HG02678 (cell line): ENCODE results near the gene CEP152.
"Not testable (repeated sequence)": the region's sequence is repeated elsewhere in the genome, so short reads cannot be mapped to it uniquely, and the experiment has no call there.

ENCODE experiments used
- ATAC-seq: cut with Tn5 transposase; IDR thresholded peaks from one replicate; pipeline ENCODE4 v1.9.1; 2021; ENCODE audit warnings: mild to moderate bottlenecking, moderate library complexity; ENCODE audit not compliant: unreplicated experiment

The CEP152 gene, protein sequence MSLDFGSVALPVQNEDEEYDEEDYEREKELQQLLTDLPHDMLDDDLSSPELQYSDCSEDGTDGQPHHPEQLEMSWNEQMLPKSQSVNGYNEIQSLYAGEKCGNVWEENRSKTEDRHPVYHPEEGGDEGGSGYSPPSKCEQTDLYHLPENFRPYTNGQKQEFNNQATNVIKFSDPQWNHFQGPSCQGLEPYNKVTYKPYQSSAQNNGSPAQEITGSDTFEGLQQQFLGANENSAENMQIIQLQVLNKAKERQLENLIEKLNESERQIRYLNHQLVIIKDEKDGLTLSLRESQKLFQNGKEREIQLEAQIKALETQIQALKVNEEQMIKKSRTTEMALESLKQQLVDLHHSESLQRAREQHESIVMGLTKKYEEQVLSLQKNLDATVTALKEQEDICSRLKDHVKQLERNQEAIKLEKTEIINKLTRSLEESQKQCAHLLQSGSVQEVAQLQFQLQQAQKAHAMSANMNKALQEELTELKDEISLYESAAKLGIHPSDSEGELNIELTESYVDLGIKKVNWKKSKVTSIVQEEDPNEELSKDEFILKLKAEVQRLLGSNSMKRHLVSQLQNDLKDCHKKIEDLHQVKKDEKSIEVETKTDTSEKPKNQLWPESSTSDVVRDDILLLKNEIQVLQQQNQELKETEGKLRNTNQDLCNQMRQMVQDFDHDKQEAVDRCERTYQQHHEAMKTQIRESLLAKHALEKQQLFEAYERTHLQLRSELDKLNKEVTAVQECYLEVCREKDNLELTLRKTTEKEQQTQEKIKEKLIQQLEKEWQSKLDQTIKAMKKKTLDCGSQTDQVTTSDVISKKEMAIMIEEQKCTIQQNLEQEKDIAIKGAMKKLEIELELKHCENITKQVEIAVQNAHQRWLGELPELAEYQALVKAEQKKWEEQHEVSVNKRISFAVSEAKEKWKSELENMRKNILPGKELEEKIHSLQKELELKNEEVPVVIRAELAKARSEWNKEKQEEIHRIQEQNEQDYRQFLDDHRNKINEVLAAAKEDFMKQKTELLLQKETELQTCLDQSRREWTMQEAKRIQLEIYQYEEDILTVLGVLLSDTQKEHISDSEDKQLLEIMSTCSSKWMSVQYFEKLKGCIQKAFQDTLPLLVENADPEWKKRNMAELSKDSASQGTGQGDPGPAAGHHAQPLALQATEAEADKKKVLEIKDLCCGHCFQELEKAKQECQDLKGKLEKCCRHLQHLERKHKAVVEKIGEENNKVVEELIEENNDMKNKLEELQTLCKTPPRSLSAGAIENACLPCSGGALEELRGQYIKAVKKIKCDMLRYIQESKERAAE (N-terminal part only)

DNA sequence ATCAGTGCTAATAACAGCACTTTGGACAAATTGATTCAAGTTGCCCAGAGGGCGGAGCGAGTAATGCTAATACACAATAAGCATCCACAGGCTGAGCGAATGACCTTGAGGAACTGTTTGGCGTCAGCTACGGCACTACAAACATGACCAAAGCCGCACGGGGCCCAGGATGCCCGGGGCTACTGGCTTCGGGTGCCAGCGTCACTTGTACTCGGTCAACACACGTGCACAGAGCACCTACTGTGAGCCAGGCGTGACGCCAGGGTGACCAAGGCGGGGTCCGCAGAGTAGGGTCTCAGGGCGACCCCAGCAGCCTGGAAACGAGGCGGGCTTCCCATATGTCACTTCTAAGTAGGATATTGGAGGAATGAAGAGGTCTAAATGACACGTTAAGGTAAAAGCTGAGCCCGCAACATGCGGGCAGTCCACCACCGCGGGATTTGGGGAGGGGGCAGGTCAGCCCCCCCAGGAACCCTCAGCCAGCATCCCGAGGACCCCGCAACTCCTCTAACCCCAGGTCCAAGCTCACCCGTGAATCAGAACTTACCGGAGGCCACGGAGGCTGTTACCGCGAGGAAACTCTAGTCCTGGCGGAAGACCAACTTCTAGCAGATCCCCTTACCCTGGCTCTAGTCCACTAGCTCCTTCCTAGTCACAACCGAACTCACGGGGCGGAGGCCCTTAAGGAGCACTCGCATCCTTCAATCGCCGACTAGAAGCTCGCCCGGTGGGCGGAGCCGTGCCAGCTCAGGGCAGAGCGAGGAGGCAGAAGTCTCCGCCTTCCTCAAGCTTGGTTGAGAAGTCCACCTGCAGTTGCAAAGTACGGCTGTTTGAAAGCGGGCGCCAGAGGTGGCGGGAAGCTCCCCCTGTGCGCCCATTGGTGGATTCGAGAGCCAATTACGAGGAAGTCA lies at the start of gene CEP152:
Gene CEP152 (minus strand): TSS at position 656 of the 911 bp plus-strand sequence. CDS start 5,420 bp downstream, outside the sequence.
- peak; percentile 95 for ATAC-seq

DNA sequence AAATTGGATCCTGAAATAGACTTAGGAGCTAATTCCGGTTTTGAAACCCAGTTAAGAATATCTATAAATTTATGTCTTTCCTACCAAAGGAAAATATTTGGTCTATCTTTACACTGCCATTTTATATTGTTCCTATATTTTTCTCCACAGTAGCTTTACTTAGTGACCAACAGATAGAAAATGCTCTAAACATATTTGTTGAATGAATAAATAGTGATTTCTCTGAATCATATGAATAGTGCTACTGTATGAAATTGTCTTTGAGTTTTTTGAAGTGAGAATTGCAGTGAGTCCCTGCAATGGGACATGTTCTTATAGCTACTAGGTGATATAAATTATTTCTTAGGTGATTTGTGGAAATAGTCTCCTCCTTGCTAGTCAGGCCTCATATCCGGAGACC lies 48.6 kb upstream of the CEP152 start:
- no peak for ATAC-seq

DNA sequence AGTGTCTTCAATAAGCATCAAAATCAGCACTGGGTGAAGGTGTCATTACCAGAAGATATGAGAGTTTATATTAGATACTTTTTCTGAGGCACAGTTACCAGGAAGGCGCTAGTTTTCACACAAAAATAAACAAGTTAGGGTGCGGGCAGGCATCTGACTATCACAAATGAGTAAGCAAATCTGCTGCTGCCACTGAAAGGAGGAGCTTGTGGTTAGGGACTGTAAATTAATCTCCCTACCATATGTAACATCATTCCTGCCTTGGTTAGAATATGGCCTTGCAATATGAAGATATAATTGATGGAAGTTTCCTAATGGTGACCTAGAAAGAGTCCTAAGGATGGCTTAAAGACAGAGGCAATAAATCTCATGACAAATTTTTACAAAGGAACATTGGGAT lies 47.5 kb upstream of the CEP152 start:
- no peak for ATAC-seq

DNA sequence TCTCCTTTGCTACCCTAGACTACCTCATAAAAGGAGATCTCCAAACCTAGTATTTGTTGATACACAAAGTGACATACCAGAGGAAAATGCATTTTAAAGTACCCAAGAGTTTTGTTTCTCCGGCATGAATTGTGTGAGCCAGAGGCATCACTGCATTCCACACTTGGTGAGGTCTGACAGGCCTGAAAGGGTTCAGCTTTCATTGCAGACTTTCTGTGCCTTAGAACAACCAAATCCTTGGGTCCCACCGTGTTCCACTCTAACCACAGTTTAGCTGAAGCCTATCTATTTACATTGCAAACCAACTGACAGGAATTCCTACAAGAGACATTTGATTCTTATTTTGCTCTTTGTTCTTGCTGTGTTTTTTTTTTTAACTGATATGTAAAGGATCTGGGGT lies 46.1 kb upstream of the CEP152 start:
- ATAC-seq, result no peak

DNA sequence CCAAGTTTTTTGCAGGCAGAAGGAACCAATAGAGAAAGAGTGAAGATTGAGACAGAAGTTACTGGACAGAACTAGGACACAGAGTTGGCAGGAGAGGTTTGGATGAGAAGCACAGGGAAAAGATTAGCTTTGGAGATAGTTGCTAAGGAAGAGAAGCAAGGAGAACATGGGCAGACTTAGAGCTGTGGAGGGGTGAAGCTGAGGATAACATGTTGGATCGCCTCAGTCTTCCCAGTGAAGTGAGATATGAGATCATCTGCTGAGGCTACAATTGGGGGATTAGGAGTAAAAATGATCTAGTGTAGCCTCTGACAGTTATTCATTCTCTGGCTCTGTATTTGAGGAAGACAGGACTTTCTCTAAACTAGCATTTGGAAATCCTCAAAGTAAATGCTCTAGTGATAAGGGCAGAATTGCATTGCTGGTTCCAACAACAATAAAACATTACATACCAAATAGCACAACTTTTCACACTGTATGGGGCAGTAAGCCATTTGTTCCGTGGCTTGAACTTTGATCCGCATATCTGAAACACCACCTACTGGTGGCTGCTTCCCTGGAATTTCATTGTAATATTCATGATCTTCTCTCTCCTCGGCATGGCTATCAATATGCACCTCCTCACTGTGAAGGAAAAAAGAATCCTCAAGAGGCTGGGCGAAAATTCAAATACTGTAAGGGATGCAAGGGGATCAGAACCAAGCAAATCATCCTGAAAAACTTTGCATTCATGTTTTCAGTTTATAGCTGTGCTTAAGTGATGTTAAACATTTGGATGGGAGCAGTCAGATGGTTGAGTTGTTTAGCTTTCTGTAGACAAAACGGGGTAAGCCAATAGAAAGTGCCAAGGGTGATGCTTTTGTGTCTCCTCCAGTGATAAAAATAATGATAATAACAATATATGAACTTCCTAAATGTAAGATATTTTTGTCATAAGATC lies 44.9 kb upstream of the CEP152 start:
- no peak for ATAC-seq

DNA sequence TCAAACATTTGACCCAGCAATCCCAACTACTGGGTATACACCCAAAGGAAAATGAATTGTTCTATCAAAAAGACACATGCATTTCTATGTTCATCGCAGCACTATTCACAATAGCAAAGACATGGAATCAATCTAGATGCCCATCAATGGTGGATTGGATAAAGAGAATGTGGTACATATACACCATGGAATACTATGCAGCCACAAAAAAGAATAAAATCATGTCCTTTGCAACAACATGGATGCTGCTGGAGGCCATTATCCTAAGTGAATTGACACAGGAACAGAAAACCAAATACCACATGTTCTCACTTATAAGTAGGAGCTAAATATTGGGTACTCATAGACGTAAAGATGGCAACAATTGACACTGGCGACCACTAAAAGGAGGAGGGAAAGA lies 43.6 kb upstream of the CEP152 start:
- not testable (repeated sequence) for ATAC-seq

DNA sequence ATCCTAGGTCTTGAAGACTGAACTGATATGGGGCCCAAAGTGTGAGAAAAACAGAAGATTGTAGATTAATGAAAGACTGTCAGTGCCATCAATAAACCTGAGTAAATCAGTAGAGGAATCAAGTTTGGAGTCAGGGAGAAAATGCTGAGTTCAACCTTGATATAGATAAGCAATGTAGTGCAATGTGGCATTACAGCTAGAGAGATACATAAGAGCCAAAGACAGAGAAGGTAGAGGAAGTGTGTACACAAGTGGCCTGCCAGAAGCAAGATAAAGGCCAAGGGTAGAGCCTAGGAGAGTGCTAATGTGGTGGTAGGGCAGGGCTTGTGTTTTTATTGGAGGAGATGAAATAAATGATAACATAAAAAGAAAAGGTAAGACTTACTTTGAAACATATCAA lies 41.1 kb upstream of the CEP152 start:
- ATAC-seq, result no peak

DNA sequence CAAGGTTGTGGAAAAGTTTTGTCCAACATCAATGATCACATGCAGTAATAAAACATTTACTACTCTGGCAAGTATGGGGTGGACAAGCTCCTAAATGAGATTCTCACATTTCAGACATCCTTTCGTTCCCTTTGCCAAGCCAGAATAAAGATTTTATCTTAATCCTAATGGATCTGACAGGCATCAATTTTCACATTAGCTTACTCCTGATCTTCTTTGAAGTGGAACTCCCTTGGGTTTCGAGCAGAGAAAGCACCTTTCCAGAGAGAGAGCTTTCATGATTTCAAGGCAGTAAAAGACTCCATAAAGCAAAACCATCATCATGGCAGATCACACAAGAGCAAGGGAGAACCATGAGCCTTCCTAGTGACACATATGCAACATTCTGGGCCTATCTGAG lies 39.8 kb upstream of the CEP152 start:
- ATAC-seq, result no peak

DNA sequence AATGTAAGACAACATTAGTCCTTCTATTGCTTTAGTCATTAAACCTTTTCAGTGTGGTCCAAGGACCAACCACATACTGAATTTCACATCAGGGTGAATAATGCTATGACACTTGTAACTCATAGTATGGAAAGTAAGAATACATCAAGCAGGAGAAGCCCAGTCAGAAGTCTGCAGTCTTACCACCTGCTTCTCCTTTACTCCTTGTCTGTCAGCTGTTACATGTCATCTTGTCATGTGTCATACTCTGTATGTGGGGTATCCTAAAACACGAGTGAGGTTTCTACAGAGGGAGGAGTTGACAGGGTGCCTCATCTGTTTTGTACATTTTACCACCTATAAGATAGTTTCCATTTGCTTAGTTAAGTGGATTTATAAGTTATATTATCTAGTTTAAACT lies 34.3 kb upstream of the CEP152 start:
- no peak for ATAC-seq

DNA sequence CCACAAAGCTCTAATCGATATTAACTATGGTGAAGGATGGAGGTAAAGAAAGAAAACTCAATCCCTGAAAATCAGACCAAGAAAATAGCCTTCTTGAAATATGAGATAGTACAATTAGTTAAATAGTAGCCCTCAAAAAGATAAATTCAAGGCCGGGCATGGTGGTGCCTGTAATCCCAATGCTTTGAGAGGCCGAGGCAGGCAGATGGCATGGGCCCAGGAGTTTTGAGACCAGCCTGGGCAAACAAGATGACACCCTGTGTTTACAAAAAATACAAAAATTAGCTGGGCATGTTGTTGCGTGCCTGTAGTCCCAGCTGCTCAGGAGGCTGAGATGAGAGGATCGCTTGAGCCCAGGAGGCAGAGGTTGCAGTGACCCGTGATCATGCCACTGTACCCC lies 31.6 kb upstream of the CEP152 start:
- ATAC-seq, result no peak

DNA sequence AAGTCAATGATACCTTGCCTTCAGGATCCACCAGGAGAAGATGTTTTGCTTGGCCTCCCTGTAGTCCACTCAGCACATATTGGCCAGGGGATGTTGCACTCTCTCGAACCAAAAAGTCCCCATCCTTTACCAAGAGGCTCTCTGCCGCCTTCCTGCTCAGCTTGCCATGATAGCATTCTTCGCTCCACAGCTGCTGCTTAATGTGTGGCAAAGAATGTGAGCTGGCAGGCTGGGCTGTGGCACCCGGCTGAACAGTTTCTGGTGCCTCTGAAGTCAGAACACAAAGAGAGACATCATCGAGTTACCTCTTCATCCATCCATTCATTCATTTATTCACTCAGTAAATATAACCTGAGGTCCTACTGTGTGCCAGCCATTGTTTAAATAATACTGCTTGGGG lies 23.9 kb upstream of the CEP152 start:
- ATAC-seq, result no peak

DNA sequence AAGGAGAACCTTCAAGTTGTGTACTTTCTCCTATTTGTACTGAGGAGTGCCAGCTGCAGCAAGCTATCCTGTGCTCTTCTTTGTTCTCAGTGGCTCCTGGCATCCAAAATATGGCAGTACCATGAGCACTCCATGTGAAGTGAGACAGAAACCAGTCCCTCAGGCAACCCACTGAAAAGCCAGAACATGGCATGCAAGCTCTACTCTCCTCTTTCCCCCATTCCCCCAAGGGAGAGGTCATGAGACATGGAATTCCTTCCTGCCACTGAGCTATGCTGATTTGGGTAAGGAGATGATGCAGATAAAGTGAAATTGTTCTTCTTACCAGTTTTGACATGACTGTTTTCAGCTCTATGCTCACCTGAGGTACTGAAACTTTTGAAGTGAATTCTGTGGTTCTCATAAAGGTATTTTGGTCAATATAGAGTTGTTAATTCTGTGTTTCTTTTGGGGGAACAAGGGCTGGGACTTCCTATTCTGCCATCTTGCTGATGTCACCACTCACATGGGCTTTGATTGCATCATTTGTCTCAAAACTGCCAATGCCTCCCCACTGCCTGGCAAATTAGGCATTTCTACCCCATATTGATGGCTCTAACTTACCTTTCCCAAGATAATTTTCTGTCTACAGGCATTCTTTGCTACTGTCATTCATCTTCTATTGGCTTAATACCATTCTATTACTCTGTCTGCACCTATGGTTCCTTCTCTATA lies 22.8 kb upstream of the CEP152 start:
- no peak for ATAC-seq

DNA sequence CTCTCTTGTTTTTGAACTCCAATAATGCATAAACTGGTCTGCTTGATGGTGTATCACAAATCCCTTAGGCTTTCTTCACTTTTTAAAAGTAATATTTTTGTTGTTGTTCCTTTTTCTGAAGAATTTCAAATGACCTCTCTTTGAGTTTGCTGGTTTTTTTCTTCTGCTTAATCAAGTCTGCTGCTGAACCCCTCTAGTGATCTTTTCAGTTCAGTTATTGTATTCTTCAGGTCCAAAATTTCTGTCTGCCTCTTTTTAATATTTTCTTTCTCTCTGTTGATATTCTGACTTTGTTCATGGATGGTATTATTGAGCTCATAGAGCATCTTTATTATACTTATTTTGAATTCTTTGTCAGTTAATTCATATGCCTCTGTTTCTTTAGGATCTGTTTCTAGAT lies 21.8 kb upstream of the CEP152 start:
- ATAC-seq, result no peak

DNA sequence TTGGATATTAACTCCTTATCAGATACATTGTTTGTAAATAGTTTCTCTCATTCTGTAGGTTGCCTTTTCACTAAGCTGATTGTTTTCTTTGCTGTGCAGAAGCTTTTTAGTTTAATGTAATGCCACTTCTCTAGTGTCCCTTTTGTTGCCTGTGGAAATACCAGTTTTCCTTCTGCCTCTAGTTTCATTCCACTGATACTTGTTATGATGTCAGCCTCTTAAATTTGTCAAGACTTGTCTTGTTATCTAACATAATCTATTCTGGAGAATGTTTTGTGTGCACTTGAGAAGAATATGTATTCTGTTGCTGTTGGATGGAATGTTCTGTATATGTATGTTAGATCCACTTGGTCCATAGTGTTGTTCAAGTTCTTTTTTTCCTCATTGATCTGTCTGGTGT lies 18.0 kb upstream of the CEP152 start:
- ATAC-seq, result no peak

DNA sequence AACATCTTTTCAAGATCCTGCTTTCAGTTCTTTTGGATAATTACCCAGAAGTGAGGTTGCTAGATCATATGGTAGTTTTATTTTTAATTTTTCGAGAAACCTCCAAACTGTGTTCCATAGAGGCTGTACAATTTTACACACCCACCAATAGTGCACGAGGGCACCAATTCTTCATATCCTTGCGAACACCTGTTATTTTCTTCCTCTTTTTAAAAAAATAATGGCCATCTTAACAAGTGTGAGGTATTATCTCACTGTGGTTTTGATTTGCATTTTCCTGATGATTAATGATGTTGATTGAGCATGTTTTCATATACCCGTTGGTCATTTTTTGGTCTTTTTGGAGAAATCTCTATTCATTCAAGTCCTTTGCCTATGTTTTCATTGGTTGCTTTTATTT lies 17.6 kb upstream of the CEP152 start:
- ATAC-seq, result no peak

DNA sequence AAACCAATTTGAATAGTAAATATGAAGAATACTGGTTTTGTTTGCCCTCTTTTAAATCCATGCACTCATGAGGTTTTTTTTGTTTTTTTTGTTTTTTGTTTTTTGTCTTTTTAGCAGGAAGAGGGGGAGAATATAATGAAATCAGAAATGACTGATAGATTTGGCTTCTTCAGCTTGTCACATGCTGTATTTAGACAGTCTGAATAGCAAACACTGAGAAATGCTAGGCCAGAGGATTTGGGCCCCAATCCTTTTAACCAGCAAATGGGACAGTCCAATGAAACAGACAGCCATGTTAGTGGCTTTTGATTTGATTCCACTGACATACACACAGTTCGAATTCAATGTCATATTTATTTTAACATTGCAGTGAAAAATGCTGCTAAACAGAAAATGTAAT lies 14.2 kb upstream of the CEP152 start:
- ATAC-seq, result no peak

DNA sequence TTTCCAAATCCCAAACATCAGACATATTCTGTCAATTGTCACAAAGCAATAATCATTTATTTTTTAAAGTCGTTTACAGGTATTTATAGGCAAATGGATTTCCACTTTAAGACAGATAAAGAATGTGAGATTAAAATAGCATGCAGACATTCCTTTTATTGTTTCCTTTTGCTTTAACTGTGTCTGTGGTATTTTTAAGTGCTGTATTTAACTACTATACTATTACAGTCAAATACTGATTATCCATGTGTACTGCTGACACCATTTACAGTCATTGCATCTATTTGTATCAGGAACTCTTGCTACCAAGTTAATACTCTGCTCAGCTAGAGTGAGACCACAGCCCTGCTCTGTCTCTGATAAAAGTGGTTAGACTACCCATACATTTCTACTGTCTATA lies 12.8 kb upstream of the CEP152 start:
- ATAC-seq, result no peak

DNA sequence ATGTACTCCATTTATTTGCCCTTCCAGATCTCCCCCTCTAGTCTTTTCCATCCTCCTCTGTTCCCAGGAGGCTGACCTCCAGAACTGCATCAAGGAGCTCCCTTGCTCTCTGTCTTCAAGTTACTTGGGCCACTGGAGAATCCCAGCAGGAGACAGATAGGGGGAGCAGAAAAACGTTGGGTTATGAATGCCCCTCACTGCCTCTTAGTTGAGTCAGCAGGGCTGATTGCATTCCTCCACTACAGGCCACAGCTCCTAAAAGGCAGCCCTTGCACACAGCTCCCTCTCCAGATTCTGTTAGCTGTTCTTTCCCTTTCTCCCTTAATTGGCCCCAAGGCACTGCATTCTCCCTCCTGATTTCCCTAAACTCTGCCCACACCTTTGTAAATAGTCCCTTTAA lies 12.4 kb upstream of the CEP152 start:
- ATAC-seq, result no peak
